Brain microvascular endothelial cell (primary cell): ENCODE data around the gene DCTN2.

Source experiments
- DNase-seq: peaks from one replicate; pipeline ENCODE4 v3.0.0-alpha.2; 2020
- H3K27ac ChIP-seq: fragments of 250-450 bp; sonication (Bioruptor Pico); 2 replicates; pipeline ENCODE4 v1.5.1; 2020; ENCODE audit warnings: mild to moderate bottlenecking, moderate library complexity
- H3K27me3 ChIP-seq: fragments of 250-450 bp; sonication (Bioruptor Pico); replicated peaks from 2 replicates; pipeline ENCODE4 v1.5.1; 2020; ENCODE audit warnings: mild to moderate bottlenecking
- H3K36me3 ChIP-seq: fragments of 250-450 bp; sonication (Bioruptor Pico); replicated peaks from 2 replicates; pipeline ENCODE4 v1.5.1; 2020; ENCODE audit warnings: mild to moderate bottlenecking
- H3K4me3 ChIP-seq: 2 replicates; pipeline ENCODE4 v1.5.1; 2011; ENCODE audit warnings: low read depth, mild to moderate bottlenecking, control low read depth, low read length, moderate library complexity
- CTCF ChIP-seq: IDR thresholded peaks from 2 replicates; pipeline ENCODE4 v1.5.1; 2011; ENCODE audit warnings: low read depth, mild to moderate bottlenecking, moderate library complexity, low read length, control low read depth, inconsistent platforms; ENCODE audit errors: missing control alignments
- in situ Hi-C: cut with HindIII; loops from 2 replicates; pipeline ENCODE4 v1.10.0; 2017; ENCODE audit warnings: low sequenced_read_pairs, low pct_ligation_motif_present

Gene DCTN2

GRCh38 chr12:57522887-57523705 is 23.9 kb downstream of the DCTN2 start:
- Histone ChIP-seq H3K36me3 (peaks cover 28% of the 10 kb centered on the region), H3K27ac (peak overlapping the region; percentile 71), H3K27me3 (no peaks in the 10 kb centered on the region), H3K4me3 (peak overlapping the region; percentile 77)
- in situ Hi-C loops = no loop called here
- peak; percentile 14 for DNase-seq
- no peak for TF ChIP-seq CTCF

GRCh38 chr12:57522011-57522886 is 24.7 kb downstream of the DCTN2 start, which contains the start of gene MBD6:
Gene MBD6, plus strand, starts transcription at chr12:57522824. Its CDS starts 1,480 bp downstream, at chr12:57524304.
- H3K27ac ChIP-seq = peak within 1 kb of the TSS; percentile 75
- peak within 1 kb of the TSS; percentile 77 for H3K4me3 ChIP-seq
- H3K27me3 ChIP-seq = no peaks in the 10 kb centered on the region
- in situ Hi-C loops = no loop called here
- peaks cover 27% of the 10 kb centered on the region for H3K36me3 ChIP-seq
- peak; percentile 83 for DNase-seq
- TF ChIP-seq CTCF = no peak

- DNase-seq = no peak
- Histone ChIP-seq H3K4me3 (no peak overlapping the region), H3K27me3 (no peaks in the 10 kb centered on the region), H3K36me3 (peaks cover 29% of the 10 kb centered on the region), H3K27ac (peak overlapping the region; percentile 75)
- TF ChIP-seq CTCF = peak; percentile 26
- in situ Hi-C loops = no loop called here
Observed at GRCh38 chr12:57521525-57522010, 25.4 kb downstream of the DCTN2 start.

- in situ Hi-C loops = no loop called here
- peaks cover 40% of the 10 kb centered on the region for H3K36me3 ChIP-seq
- H3K27me3 ChIP-seq = no peaks in the 10 kb centered on the region
- DNase-seq = peak; percentile 98
- peak within 1 kb of the TSS; percentile 80 for H3K4me3 ChIP-seq
- TF ChIP-seq CTCF = no peak
- H3K27ac ChIP-seq = peak within 1 kb of the TSS; percentile 98
Observed at GRCh38 chr12:57520053-57520818, 26.8 kb downstream of the DCTN2 start, which contains the start of gene DDIT3. Gene DDIT3, minus strand, starts transcription at chr12:57520514. Its CDS starts 3,108 bp downstream, at chr12:57517406.

- in situ Hi-C loops = no loop called here
- peaks cover 41% of the 10 kb centered on the region for H3K36me3 ChIP-seq
- peak; percentile 39 for DNase-seq
- H3K4me3 ChIP-seq = peak overlapping the region; percentile 80
- no peak for TF ChIP-seq CTCF
- no peaks in the 10 kb centered on the region for H3K27me3 ChIP-seq
- peak overlapping the region; percentile 98 for H3K27ac ChIP-seq
Observed at GRCh38 chr12:57519796-57520052, 27.3 kb downstream of the DCTN2 start.
